Ramos (cell line): Measurements from ENCODE around the gene MAN1C1.

Experiments used
- in situ Hi-C: fragments of 300-500 bp; cut with MboI; formaldehyde crosslinking; loops from one replicate; pipeline ENCODE4 v1.14.3; 2022; ENCODE audit warnings: low sequenced_read_pairs; ENCODE audit not compliant: unreplicated experiment

Gene MAN1C1

GRCh38 chr1:25705699-25706098, 89.1 kb downstream of the MAN1C1 start:
- in situ Hi-C loops, result no loop called here

GRCh38 chr1:25706146-25707089, 89.8 kb downstream of the MAN1C1 start:
- in situ Hi-C loops, result no loop called here

GRCh38 chr1:25707280-25708016, 90.9 kb downstream of the MAN1C1 start:
- in situ Hi-C loops, result no loop called here

GRCh38 chr1:25710583-25711347, 94.2 kb downstream of the MAN1C1 start:
- in situ Hi-C loops, result no loop called here

GRCh38 chr1:25711555-25712298, 95.1 kb downstream of the MAN1C1 start:
- in situ Hi-C loops, result no loop called here

GRCh38 chr1:25712299-25712970, 95.8 kb downstream of the MAN1C1 start:
- in situ Hi-C loops, result no loop called here

GRCh38 chr1:25713961-25714360, 97.4 kb downstream of the MAN1C1 start:
- in situ Hi-C loops, result no loop called here

- in situ Hi-C loops, result no loop called here
Observed at GRCh38 chr1:25714372-25714931, 97.9 kb downstream of the MAN1C1 start.

- in situ Hi-C loops, result no loop called here
Observed at GRCh38 chr1:25715888-25716287, 99.3 kb downstream of the MAN1C1 start.

- in situ Hi-C loops, result no loop called here
Observed at GRCh38 chr1:25716320-25716719, 99.7 kb downstream of the MAN1C1 start.

- in situ Hi-C loops, result no loop called here
Observed at GRCh38 chr1:25718732-25719131, 102.1 kb downstream of the MAN1C1 start.

- in situ Hi-C loops, result no loop called here
Observed at GRCh38 chr1:25720624-25721023, 104.0 kb downstream of the MAN1C1 start.

- in situ Hi-C loops, result no loop called here
Observed at GRCh38 chr1:25723250-25723880, 106.8 kb downstream of the MAN1C1 start.

GRCh38 chr1:25724201-25724600, 107.6 kb downstream of the MAN1C1 start:
- in situ Hi-C loops, result no loop called here

- in situ Hi-C loops, result no loop called here
Observed at GRCh38 chr1:25724966-25725365, 108.4 kb downstream of the MAN1C1 start.

- in situ Hi-C loops, result no loop called here
Observed at GRCh38 chr1:25725482-25725881, 108.9 kb downstream of the MAN1C1 start.

GRCh38 chr1:25727088-25727487, 110.5 kb downstream of the MAN1C1 start:
- in situ Hi-C loops, result no loop called here

- in situ Hi-C loops, result no loop called here
Observed at GRCh38 chr1:25727635-25728286, 111.2 kb downstream of the MAN1C1 start.
